ENCODE data around the gene FOXK2.

DNA sequence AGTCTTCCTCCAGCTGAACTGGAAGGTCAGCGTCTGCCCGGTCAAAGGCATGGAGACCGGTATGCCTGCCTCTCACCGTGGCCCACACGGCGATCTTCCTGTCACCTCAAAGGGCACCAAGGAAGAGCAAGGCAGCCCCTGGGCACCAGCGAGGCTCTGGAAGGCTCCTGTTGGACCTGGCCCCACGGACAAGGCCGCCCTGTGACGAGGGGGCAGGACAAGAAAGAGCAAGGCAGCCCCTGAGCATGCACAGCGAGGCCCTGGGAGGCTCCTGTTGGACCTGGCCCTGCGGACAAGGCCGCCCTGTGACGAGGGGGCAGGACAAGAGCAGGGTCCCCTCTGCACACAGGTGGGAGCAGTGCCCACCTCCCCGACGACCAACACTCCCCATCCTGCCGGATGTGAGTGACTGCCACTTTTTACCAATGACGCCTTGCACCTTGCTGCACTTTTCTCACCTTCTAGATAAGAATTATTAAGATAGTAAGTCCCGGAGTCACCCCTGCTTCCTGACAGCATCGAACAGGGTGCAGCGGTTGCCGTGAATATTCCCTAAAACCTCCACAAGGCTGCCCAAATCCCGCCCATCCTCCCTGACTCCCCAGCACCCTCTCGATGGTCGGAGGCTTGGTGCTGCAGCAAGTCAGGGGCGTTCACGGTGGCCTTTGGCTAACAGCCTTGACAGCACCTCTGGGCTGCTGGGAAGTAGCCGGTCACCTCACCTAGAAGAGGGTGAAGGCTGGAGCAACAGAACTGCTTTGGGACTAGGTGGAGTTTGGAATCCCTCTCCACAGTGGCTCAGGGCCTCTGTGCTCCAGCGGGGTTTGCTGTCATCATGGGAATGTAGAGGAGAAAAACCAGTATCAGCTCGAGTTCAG lies 134.4 kb downstream of the FOXK2 start:
- TF ChIP-seq, protein P1, sequence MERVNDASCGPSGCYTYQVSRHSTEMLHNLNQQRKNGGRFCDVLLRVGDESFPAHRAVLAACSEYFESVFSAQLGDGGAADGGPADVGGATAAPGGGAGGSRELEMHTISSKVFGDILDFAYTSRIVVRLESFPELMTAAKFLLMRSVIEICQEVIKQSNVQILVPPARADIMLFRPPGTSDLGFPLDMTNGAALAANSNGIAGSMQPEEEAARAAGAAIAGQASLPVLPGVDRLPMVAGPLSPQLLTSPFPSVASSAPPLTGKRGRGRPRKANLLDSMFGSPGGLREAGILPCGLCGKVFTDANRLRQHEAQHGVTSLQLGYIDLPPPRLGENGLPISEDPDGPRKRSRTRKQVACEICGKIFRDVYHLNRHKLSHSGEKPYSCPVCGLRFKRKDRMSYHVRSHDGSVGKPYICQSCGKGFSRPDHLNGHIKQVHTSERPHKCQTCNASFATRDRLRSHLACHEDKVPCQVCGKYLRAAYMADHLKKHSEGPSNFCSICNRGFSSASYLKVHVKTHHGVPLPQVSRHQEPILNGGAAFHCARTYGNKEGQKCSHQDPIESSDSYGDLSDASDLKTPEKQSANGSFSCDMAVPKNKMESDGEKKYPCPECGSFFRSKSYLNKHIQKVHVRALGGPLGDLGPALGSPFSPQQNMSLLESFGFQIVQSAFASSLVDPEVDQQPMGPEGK (CRISPR knock-in tag; IDR thresholded peaks at IDR 0.05; ENCODE audit: borderline replicate concordance) = no peak
- TF ChIP-seq GLIS3 (CRISPR knock-in tag; IDR thresholded peaks at IDR 0.05) (no peak), ZNF70 (CRISPR knock-in tag; IDR thresholded peaks at IDR 0.05) (no peak), ZFP3 (CRISPR knock-in tag; IDR thresholded peaks at IDR 0.05) (no peak), PPARA (CRISPR knock-in tag; IDR thresholded peaks at IDR 0.05; ENCODE audit: borderline replicate concordance) (no peak), ESRRG (CRISPR knock-in tag; IDR thresholded peaks at IDR 0.05) (no peak), OSR1 (CRISPR knock-in tag; IDR thresholded peaks at IDR 0.05) (no peak), ISL1 (CRISPR knock-in tag; IDR thresholded peaks at IDR 0.05) (no peak), ZC3H10 (CRISPR knock-in tag; IDR thresholded peaks at IDR 0.05) (no peak), ZNF565 (CRISPR knock-in tag; conservative IDR thresholded peaks at IDR 0.05; ENCODE audit: low read depth) (no peak), ZNF8 (CRISPR knock-in tag; IDR thresholded peaks at IDR 0.05) (no peak), ARNTL (CRISPR knock-in tag; IDR thresholded peaks at IDR 0.05; ENCODE audit: borderline replicate concordance, low read depth) (no peak)
- TF ChIP-seq, protein P2, sequence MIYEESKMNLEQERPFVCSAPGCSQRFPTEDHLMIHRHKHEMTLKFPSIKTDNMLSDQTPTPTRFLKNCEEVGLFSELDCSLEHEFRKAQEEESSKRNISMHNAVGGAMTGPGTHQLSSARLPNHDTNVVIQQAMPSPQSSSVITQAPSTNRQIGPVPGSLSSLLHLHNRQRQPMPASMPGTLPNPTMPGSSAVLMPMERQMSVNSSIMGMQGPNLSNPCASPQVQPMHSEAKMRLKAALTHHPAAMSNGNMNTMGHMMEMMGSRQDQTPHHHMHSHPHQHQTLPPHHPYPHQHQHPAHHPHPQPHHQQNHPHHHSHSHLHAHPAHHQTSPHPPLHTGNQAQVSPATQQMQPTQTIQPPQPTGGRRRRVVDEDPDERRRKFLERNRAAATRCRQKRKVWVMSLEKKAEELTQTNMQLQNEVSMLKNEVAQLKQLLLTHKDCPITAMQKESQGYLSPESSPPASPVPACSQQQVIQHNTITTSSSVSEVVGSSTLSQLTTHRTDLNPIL (CRISPR knock-in tag; IDR thresholded peaks at IDR 0.05; ENCODE audit: low read depth) = no peak

Measured in SK-N-SH treated with all-trans-retinoic acid at 6 μM for 48 hours (cell line).